Motor neuron (in vitro differentiated cells): ENCODE measurements around the gene OR6J1. TPM values are rescaled to one million over a fixed set of nuclear protein-coding genes. Genes with fewer than 3 reads are reported as not detected.
"Not testable (repeated sequence)": the region's sequence is repeated elsewhere in the genome, so short reads cannot be mapped to it uniquely, and the experiment has no call there.

ENCODE experiments used
- ATAC-seq, 8 experiments: fragments of 200-7000 bp; cut with Tn5 transposase; replicated peaks in 6 of 8; 2 replicates each; pipeline ENCODE4 v1.8.0; 2021; ENCODE audit warnings: mild to moderate bottlenecking in 8 of 8, moderate library complexity in 8 of 8
- H3K27ac ChIP-seq, 2 donors: fragments of 250-450 bp; sonication (Bioruptor Pico); 2 replicates each; pipeline ENCODE4 v1.9.0; 2021; ENCODE audit warnings: antibody characterized with exemption in 2 of 2, mild to moderate bottlenecking in 2 of 2, moderate library complexity in 1 of 2
- H3K4me1 ChIP-seq, 2 donors: fragments of 250-450 bp; sonication (Bioruptor Pico); replicated peaks in 1 of 2; 2 replicates each; pipeline ENCODE4 v1.6.1; 2021; ENCODE audit warnings: antibody characterized with exemption in 2 of 2, mild to moderate bottlenecking in 2 of 2, moderate library complexity in 1 of 2
- H3K4me3 ChIP-seq, 5 donors: fragments of 250-450 bp; sonication (Bioruptor Pico); 2 replicates each; pipeline ENCODE4 v1.9.0; 2021; ENCODE audit warnings: antibody characterized with exemption in 5 of 5, mild to moderate bottlenecking in 5 of 5, moderate library complexity in 4 of 5
- WGBS, 10 experiments: fragments of 450-650 bp; shearing (Covaris generic); methylation state at CpG; one replicate each; pipeline ENCODE4 v1.0.0; 2022; 5-methylcytosine and 5-hydroxymethylcytosine counted together
- in situ Hi-C, 9 experiments: fragments of 400-800 bp; cut with MboI; loops; one replicate each; pipeline ENCODE4 v1.15.0; 2021; ENCODE audit warnings: low sequenced_read_pairs in 9 of 9, low pct_unique_long_range_greater_than_20kb in 2 of 9; ENCODE audit not compliant: unreplicated experiment in 9 of 9
- total RNA-seq, 8 experiments: library from RNA; unstranded; fragments of 300-600 nt; gene quantifications; 2 replicates each; pipeline versions ENCODE4 v1.2.3 to v1.2.4, GENCODE V29; 2022

The OR6J1 gene
- total RNA-seq, 8 experiments from 2014 or later: 0.04 to 0.21 (median 0.12) TPM; not detected in 4

DNA sequence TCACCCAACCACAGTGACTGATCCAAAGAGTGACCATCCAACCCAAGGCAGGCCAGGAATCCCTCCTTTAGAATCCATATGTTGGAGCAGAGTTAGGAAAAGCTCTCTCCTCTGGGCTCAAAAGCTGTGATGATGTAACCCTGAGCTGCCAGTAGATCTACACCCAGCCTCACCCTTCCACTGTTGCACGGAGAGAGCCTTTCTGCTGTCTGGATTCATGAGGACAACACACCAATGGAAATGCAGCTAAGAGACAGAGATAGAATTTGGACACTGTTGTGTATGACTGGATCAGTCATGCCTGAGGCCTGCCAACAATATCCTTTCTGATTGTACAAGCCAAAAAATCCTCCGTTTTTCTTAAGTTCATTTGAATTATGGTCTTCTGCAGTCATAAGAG, 4.4 kb upstream of the OR6J1 start:
- peak in 4 of 8 experiments; percentile 31 to 88 (median 58) for ATAC-seq
- Histone ChIP-seq H3K4me1 (no peaks in the 10 kb centered on the region), H3K4me3 (no peak overlapping the region), H3K27ac (no peak overlapping the region)
- WGBS, 10 experiments: 10 to 83% (median 27%) methylated on average over 1 to 2 of the region's 2 CpGs; no CpG with 5 or more reads in 5 of the 10 experiments
- in situ Hi-C loops: no loop called here

DNA sequence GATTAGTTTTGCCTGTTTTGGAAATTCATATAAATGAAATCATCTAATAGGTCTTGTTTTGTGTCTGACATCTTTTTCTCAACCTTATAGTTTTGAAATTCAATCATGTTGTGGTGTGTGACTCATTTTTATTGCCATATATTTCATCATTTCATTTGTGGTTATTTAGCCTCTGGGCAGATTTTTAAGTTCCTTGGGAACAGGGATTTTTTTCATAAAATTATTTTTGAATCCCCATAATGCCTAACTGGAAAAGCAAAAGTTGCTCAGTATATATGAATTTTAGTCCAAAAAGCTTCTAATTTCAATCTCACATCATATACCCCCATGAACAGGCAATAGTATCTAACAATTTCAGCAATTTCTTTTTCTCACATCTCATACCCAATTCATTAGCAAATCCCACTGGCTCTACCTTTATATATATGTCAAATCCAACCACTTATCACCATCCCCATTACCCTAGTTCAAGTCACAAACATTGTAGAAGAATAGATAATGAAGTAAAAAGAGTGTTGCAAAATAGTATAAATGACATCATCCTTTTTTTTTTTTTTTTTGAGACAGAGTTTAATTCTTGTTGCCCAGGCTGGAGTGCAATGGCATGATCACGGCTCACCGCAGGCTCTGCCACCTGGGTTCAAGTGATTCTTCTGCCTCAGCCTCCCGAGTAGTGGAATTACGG, 2.6 kb upstream of the OR6J1 start:
- no peaks in the 10 kb centered on the region for H3K4me1 ChIP-seq
- no peak overlapping the region for H3K4me3 ChIP-seq
- peak in 4 of 8 experiments; percentile 15 to 48 (median 24) for ATAC-seq
- H3K27ac ChIP-seq: no peak overlapping the region
- 60 to 100% (median 83%) methylated on average over 1 to 4 of the region's 4 CpGs; no CpG with 5 or more reads in 4 of the 10 experiments for WGBS, 10 experiments
- in situ Hi-C loops: no loop called here

DNA sequence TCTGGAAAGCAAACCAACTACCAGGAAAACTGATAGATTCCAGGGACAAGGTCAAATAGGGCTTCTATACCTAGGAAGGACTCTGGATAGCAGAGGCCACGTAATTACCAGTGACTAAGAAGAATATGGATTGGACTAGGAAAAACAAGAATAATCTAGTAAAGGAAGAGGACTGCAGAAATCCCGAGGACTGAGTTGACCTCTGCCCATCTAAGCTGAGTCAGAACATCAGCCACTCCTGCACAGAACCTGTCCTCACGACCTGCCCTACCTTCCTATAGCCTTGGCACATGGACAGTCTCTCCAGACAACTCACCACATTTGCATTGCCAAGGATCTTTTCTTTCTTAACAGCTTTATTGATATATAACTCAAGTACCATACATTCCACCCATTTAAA, 2.3 kb downstream of the OR6J1 start:
- ATAC-seq: no peak
- Histone ChIP-seq H3K4me1 (no peaks in the 10 kb centered on the region), H3K4me3 (no peak overlapping the region), H3K27ac (no peak overlapping the region)
- WGBS, 10 experiments: 0 to 75% (median 50%) methylated on average over 1 to 3 of the region's 3 CpGs; no CpG with 5 or more reads in 1 of the 10 experiments
- in situ Hi-C loops: no loop called here

DNA sequence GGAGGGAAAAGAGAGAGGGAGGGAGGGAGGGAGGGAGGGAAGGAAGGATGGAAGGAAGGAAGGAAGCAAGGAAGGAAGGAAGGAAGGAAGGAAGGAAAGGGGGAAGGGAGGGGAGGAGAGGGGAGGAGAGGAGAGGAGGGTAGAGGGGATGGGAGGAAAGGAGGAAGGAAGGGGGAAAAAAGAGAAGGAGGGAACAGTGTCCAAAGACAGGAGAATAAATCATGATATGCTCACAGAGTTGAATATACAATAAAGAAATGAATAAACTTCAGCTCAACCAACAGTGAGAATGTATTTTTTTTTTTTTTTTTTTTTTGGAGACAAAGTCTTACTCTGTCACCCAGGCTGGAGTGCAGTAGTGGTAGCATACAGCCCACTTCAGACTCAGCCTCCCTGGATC, 4.0 kb downstream of the OR6J1 start:
- Histone ChIP-seq H3K4me3 (no peak overlapping the region), H3K27ac (no peak overlapping the region), H3K4me1 (no peaks in the 10 kb centered on the region)
- ATAC-seq: no peak
- in situ Hi-C loops: no loop called here

DNA sequence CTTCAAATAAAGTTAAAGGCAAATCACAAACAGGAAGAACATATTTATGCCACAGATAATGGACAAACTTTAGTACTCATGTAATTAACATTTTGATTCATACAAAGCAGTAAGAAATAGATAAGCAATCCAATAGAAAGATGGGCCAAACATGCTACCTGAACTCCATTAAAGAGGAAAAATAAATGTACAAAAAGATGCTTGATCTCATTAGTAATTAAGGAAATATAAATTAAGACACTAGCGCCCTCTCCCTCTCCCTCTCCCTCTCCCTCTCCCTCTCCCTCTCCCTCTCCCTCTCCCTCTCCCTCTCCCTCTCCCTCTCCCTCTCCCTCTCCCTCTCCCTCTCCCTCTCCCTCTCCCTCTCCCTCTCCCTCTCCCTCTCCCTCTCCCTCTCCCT, 8.2 kb downstream of the OR6J1 start:
- in situ Hi-C loops, H3K4me3 ChIP-seq, H3K4me1 ChIP-seq, H3K27ac ChIP-seq, ATAC-seq: not testable (repeated sequence)
- 0% methylated on average over 1 of the region's 1 CpG; no CpG with 5 or more reads in 9 of the 10 experiments for WGBS, 10 experiments

DNA sequence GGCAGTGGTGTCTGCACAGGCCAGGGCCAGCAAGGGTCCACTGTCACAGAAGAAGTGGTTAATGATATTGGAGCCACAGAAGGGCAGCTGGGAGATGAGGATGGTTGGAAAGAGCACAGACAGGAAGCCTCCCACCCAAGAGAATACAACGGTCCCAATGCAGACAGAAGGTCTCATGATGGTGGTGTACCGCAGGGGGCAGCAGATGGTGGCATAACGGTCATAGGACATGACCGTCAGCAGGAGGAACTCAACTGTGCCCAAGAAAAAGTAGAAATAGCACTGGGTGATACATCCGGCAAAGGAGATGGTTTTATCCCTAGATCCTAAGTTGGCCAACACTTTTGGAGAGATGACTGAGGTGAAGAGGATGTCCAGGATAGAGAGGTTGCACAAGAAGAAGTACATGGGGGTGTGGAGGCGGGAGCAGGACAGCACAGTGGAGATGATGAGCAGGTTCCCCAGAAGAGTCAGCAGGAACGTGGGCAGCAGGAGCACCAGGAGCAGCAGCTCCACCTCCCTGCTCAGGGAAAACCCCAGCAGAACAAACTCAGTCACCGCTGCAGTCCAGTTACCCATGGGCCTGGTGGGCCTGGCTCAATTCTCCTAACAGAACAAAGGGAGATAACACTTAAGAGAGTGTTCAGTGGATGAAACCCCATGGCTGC, 9.8 kb downstream of the OR6J1 start:
- WGBS, 10 experiments: 0 to 100% (median 62%) methylated on average over 1 to 6 of the region's 8 CpGs; no CpG with 5 or more reads in 3 of the 10 experiments
- in situ Hi-C loops: no loop called here
- no peak for ATAC-seq

DNA sequence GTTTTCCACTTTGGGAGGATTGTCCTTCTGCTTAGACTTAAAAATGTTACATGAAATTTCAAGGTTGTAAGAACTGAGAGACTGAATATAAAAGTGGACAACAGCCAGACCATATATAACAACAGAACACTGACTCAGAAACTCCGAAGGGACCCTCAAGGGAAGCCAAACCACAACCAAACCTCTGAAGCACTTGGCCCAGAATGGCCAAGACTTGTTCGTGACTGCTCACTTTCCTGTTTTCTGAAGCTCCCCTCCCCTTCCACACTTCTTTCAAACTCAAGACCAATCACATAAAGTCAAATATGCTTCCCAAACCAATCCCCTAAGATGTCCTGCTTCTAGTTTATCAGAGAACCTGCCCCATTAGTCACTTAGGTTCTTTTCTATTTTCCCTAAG, 13.7 kb downstream of the OR6J1 start:
- 0 to 100% (median 75%) methylated on average over 1 to 2 of the region's 2 CpGs; no CpG with 5 or more reads in 3 of the 10 experiments for WGBS, 10 experiments
- in situ Hi-C loops: no loop called here
- no peak overlapping the region for H3K4me3 ChIP-seq
- H3K4me1 ChIP-seq: no peaks in the 10 kb centered on the region
- no peak for ATAC-seq
- no peak overlapping the region for H3K27ac ChIP-seq

More for the DNA sequence above, 9.8 kb downstream of the OR6J1 start:
- Histone ChIP-seq H3K4me1 (no peaks in the 10 kb centered on the region), H3K4me3 (no peak overlapping the region), H3K27ac (no peak overlapping the region)

DNA sequence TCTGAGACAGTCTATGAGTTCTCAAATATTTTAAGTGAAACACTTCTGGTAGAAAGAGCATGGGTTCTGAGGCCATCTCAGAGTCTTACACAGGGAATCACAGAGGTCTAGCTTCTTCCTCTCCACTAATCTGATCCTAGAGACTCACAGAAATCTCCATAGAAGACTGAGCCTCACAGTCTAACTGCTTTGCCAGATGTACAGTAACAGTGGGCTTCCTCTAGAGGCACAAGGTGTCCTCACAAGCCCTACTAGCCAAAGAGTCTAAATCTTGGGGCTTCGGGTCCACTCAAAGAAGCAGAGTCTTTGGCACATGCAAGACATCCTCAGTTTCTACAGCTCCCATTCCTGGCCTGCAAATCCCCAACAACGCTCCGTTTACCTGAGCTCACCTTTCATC, 14.1 kb downstream of the OR6J1 start:
- Histone ChIP-seq H3K4me1 (no peaks in the 10 kb centered on the region), H3K4me3 (no peak overlapping the region), H3K27ac (no peak overlapping the region)
- no peak for ATAC-seq
- in situ Hi-C loops: no loop called here
- WGBS, 10 experiments: 74 to 100% (median 95%) methylated on average over 1 to 3 of the region's 3 CpGs; no CpG with 5 or more reads in 4 of the 10 experiments

DNA sequence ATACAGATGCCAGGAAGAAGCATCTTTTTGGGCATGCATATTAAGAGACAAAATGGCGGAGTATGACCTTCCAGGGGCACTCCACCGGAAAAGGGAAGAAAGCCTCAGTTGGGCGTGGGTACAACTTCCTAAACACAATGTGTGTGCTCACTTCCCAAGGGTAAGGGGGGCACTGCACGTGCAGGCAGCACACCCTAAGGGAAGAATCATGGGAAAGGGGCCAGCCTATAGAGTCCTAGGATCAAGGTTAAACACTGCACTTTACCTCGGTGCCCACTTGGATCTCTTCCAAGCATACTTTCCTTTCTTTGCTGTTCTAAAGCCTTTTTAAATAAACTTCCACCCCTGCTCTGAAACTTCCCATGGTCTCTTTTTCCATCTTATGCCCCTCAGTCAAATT, 14.8 kb downstream of the OR6J1 start:
- in situ Hi-C loops: no loop called here
- Histone ChIP-seq H3K4me3 (no peak overlapping the region), H3K4me1 (no peaks in the 10 kb centered on the region), H3K27ac (no peak overlapping the region)
- WGBS, 10 experiments: 47 to 84% (median 74%) methylated on average over 1 to 5 of the region's 5 CpGs; no CpG with 5 or more reads in 4 of the 10 experiments
- peak in 1 of 8 experiments; percentile 65 for ATAC-seq

DNA sequence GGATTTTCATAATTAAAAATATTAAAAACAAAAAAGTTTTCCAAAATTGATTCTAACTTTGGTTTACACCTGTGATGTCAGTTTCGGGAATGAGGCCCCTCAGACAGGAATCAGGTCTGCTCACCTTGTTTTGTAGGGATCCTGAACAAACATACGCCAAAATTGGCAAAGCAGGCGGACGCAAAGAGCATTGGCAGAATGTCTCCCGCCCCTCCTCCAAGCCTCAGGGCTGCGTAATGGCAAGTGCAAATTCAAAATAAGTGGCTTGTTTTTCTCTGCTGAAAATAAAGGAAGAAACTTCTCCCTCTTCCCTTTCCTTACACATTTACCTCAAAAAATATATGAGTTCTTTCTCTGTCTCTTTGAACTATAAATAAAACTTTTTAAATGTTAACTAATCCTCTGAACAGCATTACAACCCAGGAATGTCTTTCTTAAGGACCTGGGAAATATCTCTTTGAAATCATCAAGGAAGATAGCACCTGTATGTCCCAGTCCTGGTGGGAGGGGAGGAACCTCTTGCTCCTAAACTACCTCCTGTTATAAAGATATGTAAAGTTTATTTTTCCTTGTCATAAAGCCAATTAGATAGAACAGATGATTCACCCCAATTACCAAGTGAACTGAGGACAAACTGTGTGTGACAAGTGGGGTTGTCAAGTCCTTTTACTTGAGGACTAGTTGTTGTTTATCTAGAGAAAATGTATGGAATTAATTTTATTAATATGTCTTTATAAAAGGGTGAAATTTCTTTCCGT, 16.5 kb downstream of the OR6J1 start:
- H3K4me1 ChIP-seq: no peaks in the 10 kb centered on the region
- no peak overlapping the region for H3K27ac ChIP-seq
- H3K4me3 ChIP-seq: no peak overlapping the region
- in situ Hi-C loops: no loop called here
- ATAC-seq: no peak
- 20 to 100% (median 75%) methylated on average over 1 to 7 of the region's 7 CpGs for WGBS, 10 experiments

DNA sequence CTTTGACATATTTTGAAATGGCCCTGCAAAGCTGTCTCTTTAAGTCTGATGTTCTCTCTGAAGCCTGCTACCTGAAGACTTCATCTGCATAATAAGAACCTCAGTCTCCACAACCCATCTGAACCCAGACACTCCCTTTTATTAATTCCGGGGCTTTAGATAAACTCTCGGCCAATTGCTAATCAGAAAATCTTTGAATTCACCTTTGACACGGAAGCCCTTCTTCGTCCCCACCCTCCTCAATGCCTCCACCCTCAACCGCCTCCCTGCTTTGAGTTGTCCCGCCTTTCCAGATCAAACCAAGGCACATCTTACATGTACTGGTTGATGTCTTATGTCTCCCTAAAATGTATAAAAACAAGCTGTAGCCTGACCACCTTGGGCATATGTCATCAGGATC, 17.6 kb downstream of the OR6J1 start:
- Histone ChIP-seq H3K4me3 (no peak overlapping the region), H3K27ac (no peak overlapping the region), H3K4me1 (no peaks in the 10 kb centered on the region)
- no peak for ATAC-seq
- 0 to 100% (median 88%) methylated on average over 1 to 3 of the region's 6 CpGs; no CpG with 5 or more reads in 6 of the 10 experiments for WGBS, 10 experiments
- in situ Hi-C loops: no loop called here

DNA sequence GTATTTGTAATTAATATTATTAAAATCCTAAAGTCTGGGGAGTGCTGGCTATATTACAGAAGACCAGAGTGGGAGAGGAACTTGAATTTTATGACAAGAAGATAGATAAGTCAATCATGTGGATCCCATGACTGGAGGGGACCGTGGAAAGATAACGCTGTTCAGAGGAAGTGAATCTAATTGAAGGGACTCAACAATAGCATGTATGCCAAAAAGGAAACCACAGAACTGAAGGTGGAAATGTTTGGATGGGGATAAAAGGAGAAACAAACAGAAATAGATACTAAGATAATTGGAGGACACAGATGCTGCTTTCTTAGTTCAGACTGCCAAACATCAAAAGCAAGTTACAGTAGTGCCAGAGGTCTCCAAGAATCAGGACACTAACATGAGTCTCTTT, 21.1 kb downstream of the OR6J1 start:
- no peaks in the 10 kb centered on the region for H3K4me1 ChIP-seq
- no peak overlapping the region for H3K27ac ChIP-seq
- 0 to 54% (median 31%) methylated on average over 1 to 2 of the region's 2 CpGs; no CpG with 5 or more reads in 3 of the 10 experiments for WGBS, 10 experiments
- in situ Hi-C loops: no loop called here
- no peak for ATAC-seq
- no peak overlapping the region for H3K4me3 ChIP-seq

DNA sequence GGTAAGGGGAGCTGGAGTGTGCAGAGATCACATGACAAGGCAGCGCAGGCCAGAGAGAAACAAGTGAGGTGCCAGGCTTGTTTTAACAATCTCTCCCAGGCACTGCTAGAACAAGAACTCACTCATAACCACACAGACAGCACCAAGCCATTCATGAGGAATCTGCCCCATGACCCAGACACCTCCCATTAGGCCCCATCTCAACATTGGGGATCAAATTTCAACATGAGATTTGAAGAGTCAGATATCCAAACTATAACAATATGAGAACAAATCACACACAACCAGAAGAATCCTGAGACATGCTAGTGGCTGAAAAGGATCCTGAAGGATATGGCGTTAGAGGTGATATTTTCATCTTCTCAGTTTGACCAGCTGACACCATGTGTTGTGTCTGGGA, 21.9 kb downstream of the OR6J1 start:
- 83 to 100% (median 94%) methylated on average over 1 to 2 of the region's 2 CpGs; no CpG with 5 or more reads in 1 of the 10 experiments for WGBS, 10 experiments
- ATAC-seq: peak in 1 of 8 experiments; percentile 30
- in situ Hi-C loops: no loop called here
- Histone ChIP-seq H3K27ac (no peak overlapping the region), H3K4me1 (no peaks in the 10 kb centered on the region), H3K4me3 (no peak overlapping the region)
